Neural cell (in vitro differentiated cells): Measurements from ENCODE around the gene USP34.

Experiments
- EP300 ChIP-seq: fragments of 450-650 bp; conservative IDR thresholded peaks from 2 replicates; pipeline ENCODE4 v1.6.1; 2014; ENCODE audit warnings: antibody characterized with exemption, mild to moderate bottlenecking, moderate library complexity; ENCODE audit not compliant: poor library complexity, severe bottlenecking
- EZH2 ChIP-seq: fragments of 200-600, 300-800 bp; shearing (Covaris generic), sonication (generic); IDR thresholded peaks from 2 replicates; pipeline ENCODE4 v1.6.1; 2014; ENCODE audit warnings: antibody characterized with exemption, low read length, borderline replicate concordance, mild to moderate bottlenecking; ENCODE audit not compliant: insufficient read depth, poor library complexity, severe bottlenecking
- MXI1 ChIP-seq: fragments of 450-650 bp; conservative IDR thresholded peaks from 2 replicates; pipeline ENCODE4 v1.6.1; 2014; ENCODE audit warnings: antibody characterized with exemption, mild to moderate bottlenecking; ENCODE audit not compliant: poor library complexity, severe bottlenecking
- POLR2AphosphoS5 ChIP-seq: IDR thresholded peaks from 2 replicates; pipeline ENCODE4 v1.6.1; 2012
- RAD21 ChIP-seq: fragments of 450-650 bp; conservative IDR thresholded peaks from 2 replicates; pipeline ENCODE4 v1.6.1; 2014; ENCODE audit warnings: antibody characterized with exemption, mild to moderate bottlenecking, moderate library complexity
- REST ChIP-seq: IDR thresholded peaks from 2 replicates; pipeline ENCODE4 v1.6.1; 2012; ENCODE audit warnings: borderline replicate concordance
- SMC3 ChIP-seq: fragments of 450-650 bp; conservative IDR thresholded peaks from 2 replicates; pipeline ENCODE4 v1.6.1; 2014; ENCODE audit warnings: antibody characterized with exemption, mild to moderate bottlenecking, moderate library complexity; ENCODE audit not compliant: poor library complexity
- TAF1 ChIP-seq: IDR thresholded peaks from 2 replicates; pipeline ENCODE4 v1.6.1; 2012; ENCODE audit warnings: low read depth
- TF ChIP-seq, protein P1 (sequence below): fragments of 450-650 bp; IDR thresholded peaks from 2 replicates; pipeline ENCODE4 v1.5.1; 2014; ENCODE audit warnings: antibody characterized with exemption, mild to moderate bottlenecking, moderate library complexity; ENCODE audit not compliant: poor library complexity, severe bottlenecking

DNA sequence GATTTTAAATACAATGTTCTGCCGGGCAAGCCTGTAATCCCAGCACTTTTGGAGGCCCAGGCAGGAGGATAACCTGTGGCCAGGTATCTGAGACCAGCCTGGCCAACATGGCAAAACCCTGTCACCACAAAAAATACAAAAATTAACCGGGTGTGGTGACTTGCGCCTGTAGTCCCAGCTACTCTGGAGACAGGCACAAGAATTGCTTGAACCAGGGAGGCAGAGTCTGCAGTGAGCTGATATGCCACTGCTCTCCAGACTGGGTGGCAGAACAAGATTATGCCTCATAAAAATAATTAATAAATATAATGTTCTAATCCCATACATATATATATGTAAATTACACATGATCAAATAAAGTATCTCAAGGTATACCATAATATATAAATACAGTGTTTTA lies 189.6 kb downstream of the USP34 start:
- TF ChIP-seq, protein P1, sequence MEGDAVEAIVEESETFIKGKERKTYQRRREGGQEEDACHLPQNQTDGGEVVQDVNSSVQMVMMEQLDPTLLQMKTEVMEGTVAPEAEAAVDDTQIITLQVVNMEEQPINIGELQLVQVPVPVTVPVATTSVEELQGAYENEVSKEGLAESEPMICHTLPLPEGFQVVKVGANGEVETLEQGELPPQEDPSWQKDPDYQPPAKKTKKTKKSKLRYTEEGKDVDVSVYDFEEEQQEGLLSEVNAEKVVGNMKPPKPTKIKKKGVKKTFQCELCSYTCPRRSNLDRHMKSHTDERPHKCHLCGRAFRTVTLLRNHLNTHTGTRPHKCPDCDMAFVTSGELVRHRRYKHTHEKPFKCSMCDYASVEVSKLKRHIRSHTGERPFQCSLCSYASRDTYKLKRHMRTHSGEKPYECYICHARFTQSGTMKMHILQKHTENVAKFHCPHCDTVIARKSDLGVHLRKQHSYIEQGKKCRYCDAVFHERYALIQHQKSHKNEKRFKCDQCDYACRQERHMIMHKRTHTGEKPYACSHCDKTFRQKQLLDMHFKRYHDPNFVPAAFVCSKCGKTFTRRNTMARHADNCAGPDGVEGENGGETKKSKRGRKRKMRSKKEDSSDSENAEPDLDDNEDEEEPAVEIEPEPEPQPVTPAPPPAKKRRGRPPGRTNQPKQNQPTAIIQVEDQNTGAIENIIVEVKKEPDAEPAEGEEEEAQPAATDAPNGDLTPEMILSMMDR: no peak
- no peak for TF ChIP-seq EZH2
- no peak for TF ChIP-seq MXI1
- TF ChIP-seq POLR2AphosphoS5: no peak
- no peak for TF ChIP-seq REST
- TF ChIP-seq TAF1: no peak
- TF ChIP-seq EP300: no peak
- TF ChIP-seq SMC3: no peak
- no peak for TF ChIP-seq RAD21
